Esophagus squamous epithelium (tissue), 4 donors: ENCODE data around the gene SH2D1B.

Source experiments
- POLR2A ChIP-seq, 4 donors: fragments of 450-650 bp; IDR thresholded peaks; one replicate each; pipeline ENCODE4 v1.6.1; 2017; ENCODE audit warnings: antibody characterized with exemption in 4 of 4, mild to moderate bottlenecking in 4 of 4, moderate library complexity in 3 of 4
- TF ChIP-seq, protein P1 (sequence below), 6 experiments: fragments of 450-650 bp in 4 of 6; fragments of 200-600 bp in 2 of 6; sonication (generic) in 2 of 6; IDR thresholded peaks; one replicate each; pipeline ENCODE4 v1.5.1; 2016 to 2019; ENCODE audit warnings: antibody characterized with exemption in 6 of 6, mild to moderate bottlenecking in 4 of 6, moderate library complexity in 4 of 6

DNA sequence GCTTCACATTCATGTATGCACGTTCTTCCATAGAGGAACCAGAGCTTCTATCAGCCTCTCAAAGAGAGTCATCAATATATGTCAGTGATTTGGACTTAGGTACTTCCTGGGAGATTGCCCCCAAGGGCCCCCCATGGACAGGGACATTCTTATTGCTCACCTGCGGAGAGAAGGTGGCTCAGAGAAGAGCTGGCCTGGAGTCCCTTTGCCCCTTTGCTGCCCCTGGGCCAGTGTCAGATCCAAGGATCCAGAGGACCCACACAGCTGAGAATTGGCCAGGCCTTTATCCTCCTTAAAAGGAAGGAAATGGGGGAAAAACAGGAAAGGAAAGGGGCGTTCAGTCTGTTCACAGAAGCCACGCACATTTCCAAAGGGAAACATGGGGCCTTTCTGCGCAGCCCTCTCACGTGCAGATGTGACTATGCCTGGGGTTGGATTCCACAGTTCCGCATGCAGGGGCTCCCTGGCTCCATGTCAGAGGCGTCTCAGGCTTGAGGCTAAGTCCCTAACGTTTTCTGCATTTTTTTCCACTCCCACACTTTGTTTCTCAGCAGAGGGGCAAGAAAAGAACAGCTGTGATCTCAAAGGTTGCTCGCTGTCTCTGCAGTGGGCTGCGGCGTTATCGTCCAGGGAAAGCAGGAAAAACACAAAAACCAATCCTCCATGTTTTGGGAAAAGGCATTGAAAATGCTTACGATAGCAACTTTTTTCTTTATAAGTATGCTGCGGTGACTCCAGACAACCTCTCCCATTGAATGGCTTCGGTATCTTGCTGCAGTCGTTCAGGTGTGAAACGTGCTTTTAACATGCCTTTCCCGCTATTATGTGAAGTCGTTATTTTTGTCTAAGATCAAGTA lies 24.5 kb downstream of the SH2D1B start:
- TF ChIP-seq, protein P1, sequence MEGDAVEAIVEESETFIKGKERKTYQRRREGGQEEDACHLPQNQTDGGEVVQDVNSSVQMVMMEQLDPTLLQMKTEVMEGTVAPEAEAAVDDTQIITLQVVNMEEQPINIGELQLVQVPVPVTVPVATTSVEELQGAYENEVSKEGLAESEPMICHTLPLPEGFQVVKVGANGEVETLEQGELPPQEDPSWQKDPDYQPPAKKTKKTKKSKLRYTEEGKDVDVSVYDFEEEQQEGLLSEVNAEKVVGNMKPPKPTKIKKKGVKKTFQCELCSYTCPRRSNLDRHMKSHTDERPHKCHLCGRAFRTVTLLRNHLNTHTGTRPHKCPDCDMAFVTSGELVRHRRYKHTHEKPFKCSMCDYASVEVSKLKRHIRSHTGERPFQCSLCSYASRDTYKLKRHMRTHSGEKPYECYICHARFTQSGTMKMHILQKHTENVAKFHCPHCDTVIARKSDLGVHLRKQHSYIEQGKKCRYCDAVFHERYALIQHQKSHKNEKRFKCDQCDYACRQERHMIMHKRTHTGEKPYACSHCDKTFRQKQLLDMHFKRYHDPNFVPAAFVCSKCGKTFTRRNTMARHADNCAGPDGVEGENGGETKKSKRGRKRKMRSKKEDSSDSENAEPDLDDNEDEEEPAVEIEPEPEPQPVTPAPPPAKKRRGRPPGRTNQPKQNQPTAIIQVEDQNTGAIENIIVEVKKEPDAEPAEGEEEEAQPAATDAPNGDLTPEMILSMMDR (IDR thresholded peaks at IDR 0.05): no peak
- no peak for TF ChIP-seq POLR2A (IDR thresholded peaks at IDR 0.05)
